HG03139 (cell line): ENCODE results near the gene MRPL17.

Experiments used
- ATAC-seq: cut with Tn5 transposase; IDR thresholded peaks from one replicate; pipeline ENCODE4 v1.9.1; 2021; ENCODE audit not compliant: unreplicated experiment

MRPL17 gene

DNA sequence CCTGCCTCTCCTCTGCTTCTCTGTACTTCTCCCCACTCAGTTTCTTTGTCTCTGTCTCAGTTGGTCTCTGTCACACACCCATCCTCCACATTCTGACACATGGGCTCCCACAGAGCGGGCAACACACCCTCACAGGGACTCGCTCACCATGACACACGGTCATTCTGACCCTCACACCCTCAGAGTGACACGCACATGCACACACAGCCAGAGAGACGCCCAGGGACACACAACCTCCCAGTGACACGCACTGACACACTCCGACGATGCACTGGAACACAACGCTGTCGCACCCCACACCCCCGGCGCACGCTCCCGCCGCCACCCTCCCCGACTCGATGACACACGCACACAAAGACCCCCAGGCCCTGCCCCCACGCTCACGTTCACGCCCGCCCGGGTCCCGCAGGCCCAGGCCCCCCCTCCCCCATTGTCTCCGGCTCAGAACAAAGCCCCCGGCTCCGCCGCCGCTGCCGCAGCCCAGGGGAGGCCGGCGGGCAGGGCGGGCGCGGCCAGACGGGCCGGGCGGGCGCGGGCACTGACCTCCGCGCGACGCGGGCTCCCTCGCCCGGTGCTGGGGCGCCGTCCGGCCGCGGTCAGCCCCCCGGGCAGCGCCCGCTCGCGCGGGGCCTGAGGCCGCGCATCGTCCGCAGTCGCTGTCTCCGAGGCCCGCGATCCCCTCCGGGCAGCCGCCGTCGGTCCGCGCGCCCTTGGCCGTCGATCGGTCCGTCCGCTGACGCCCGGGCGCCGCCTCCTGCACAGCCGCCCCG, 27.9 kb downstream of the MRPL17 start:
- ATAC-seq, result no peak

DNA sequence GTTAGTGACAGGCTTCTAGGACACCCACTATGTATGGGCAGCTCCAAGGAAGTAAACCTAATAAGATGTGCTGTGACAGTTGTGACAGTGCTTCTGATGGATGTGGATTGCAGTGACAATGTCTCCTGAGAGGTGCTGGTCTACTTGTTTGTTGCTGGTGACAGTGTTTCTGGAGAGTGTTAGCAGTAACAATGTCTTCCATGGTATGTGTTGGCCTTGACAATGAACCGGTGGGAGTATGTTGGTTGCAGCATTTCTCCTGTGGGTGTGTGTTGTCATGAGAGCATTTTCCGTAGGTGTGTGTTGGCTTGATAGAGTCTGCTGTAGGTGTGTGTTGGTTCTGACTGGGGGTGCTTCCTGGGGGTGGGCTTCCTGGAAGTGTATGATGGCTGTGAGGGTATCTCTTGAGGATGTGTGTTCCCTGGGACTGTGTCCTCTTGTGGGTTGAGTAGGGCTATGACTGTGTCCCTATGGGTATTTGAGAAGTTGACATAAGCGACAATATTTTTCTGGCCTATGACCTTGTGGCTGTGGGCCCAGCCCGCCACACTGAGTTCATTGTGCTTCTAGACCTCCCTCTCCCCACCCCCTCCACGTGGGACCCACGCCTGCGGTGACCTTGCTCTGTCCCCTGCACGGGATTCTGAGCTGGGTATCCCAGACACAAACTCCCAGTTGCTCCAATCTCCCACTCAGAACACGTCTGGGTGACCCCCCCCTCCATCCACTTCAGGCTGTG, 28.7 kb downstream of the MRPL17 start:
- no peak for ATAC-seq

DNA sequence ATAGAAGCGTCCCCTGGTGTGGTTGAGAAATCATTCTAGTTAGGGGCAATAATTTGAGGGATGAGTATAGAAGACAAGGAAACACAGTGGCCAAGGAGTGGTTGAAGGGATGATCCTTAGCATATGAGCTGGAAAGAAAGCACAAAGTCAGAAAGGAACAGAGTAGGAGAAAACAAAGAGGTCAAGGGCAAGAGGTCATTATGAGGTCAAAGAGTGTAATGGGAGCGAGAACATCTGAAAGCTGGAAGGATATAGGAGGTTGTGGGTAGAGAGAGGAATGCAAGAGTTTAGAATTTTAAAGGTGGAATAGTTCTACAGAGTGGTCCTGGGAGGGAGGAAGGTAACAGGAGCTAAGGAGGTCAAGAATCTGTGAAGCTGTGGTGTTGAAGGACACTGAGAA, 29.5 kb downstream of the MRPL17 start:
- ATAC-seq, result no peak

DNA sequence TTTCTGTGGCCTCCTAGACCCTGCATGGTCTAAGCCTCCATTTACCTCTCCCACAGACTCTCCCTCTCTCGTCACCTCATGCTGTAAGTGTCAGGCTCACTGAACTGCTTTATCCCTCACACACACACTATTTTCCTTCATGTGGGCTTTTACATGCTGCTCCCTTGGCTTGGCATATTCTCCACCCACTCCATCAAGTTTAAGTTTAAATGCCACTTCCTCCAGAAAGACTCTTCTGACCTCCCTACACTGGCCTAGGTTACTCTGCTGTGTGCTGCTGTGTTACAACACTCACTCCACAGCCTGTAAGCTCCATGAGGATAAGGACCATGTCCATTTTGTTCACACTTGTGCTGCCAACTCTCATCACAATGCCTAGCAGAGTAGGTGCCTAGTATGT, 30.0 kb downstream of the MRPL17 start:
- no peak for ATAC-seq

DNA sequence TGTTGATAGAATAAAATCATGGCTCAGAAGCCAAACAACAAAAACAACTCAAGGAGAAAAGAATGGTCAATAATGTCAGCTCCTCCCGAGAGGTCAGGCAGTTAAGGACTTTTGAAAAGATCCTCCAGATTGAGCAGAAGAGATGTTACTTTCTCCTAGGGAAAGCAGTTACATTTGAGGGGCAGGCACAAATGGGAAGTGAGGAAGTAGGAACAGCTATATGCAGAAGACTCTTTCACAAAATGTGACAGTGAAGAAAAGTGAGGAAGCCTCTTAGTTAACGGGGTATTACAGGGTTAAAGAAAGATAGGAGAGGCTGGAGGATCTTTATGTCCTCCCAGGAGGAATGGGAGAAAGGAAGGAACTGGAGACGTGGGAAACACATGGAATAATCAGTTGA, 31.0 kb downstream of the MRPL17 start:
- no peak for ATAC-seq

DNA sequence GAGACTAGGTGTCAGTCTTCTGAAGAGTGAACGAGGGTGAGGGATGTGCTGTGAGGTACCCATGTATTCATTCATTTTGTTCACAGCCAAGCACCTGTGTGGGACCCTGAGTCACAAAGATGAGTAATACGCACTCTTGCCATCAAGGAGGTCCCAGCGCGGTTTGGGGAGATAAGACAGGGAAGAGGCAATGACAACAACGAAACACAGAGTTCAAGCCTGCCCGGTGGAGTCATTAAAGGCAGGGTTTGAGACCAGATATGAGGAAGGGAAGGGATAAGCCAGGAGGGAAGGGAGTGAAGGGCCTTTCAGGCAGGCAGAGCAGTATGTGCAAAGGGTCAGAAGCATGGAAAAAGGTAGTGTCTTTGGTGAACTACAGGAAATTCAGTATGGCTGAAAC, 32.2 kb downstream of the MRPL17 start:
- ATAC-seq, result no peak

DNA sequence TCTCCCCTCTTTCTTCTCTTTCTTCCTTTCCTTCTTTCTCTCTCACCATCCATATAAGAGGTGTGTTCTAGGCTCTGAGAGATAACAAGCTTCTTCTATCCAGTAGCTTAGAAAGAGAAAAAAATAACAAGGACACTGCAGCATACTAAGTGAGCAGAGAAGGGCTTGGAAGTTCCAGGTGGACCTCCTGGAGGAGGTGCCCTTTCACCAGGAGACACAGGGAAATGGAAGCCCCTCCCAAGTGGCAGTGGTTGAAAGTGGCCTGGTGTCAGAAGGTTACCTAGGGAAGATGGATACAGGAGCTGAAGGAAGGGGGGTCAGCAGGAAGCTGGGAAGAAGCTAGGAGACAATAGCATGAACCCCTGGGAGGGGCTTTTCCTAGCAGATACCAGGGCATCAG, 33.0 kb downstream of the MRPL17 start:
- ATAC-seq, result no peak

DNA sequence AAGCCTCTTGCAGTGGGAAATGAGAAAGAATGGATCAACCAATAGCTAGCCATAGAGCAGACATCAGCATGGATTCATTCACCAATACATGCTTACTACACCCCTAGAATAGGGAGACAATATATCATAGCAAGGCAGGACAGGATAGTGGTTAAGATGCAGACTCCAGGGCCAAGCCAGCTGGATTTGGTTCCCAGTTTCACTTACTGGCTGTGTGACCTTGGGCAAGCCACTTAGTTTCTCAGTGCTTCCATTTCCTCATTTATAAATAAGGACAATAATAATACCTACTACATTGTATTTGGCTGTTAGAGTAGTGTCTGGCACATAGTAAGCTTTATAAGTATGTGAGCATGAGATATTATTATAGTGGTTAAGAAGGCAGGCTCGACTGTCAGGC, 34.6 kb downstream of the MRPL17 start:
- ATAC-seq, result no peak

DNA sequence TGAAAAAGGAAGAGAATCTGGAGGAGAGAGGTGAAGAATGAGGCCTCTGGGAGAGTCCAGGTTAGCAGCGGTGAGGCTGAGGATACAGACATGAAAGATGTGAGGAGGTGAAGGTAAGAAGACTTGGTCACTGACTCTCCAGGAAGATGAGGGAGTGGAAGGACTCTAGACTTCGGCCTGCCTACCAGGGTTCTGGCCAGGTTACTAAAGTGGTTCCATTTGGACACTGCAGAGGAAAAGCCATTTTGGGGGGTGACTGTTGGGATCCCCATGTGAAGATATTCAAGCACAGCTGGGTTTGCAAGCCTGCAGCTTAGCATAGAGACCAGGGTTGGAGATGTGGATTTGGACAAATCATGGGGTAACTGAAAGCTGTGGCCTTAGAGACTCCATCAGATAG, 35.3 kb downstream of the MRPL17 start:
- ATAC-seq, result no peak

DNA sequence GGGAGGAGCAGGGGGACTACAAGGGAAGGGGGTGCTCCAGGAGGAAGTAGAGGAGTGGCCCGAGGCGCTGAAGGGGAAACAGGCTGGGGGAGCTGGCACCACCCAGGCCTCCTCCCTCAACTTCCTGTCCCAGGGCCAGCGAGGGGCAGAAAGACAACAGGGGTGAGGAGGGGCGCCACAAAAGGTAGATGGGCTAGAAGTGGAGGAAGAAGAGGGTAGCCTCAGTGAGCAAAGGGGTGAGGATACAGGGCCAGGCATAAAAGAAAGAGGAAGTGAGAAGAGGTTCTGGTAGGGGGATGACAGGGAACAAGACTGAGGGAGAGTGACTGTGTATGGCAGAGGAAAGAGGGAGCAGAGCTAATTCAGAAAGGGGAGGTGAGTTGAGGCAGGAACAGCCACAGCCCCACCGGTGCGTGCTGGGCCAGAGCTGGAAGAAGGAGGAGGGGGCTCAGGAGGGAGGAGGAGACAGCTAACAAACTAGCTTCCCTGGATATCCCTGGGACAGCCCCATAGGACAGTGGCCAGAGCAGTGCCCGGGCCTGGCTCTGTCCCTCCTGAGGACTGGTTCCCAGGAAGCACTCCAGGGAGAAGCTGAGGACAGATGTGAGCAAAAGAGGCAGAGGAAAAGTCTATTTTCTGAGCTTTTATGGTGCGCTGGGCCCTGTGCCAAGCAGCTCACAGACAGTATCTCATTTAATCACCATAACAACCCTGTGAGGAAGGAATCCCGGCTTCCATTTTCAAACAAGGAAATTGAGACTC, 36.0 kb downstream of the MRPL17 start:
- ATAC-seq, result peak; percentile 94

DNA sequence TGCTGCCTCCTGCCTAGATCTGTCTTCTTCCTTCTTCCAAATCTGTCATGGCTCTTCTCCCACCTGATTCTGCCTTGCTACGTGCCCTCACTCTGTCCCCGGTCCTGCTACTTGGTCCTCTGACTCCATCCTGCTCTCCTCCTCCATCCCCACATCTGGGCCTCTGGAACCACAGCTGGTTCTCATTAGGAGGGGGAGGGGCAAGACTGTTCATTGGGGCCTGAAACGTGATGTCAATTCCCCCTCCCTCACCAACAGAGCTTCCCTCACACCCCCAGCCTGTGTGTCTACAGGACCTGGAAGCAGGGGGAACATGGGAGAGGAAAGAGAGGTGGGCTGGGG, 36.6 kb downstream of the MRPL17 start:
- ATAC-seq, result no peak

DNA sequence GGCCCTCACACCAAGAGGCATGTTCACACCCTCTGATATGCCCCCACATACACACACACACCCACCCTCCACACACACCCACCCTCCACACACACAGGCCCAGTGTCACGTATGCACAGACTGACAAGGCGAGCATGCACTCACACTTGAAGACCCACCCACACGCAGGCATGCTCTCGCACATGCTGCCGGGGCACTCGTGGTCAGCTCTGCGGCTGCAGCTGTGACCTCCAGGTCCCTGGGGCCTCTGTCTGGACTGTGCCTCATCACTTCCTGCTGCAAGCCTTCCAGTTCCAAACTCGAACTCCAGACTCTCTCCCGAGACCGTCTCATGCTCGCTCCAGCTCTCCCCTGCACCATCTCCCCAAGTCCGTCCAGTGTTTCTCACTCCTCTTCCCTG, 37.1 kb downstream of the MRPL17 start:
- ATAC-seq, result no peak

DNA sequence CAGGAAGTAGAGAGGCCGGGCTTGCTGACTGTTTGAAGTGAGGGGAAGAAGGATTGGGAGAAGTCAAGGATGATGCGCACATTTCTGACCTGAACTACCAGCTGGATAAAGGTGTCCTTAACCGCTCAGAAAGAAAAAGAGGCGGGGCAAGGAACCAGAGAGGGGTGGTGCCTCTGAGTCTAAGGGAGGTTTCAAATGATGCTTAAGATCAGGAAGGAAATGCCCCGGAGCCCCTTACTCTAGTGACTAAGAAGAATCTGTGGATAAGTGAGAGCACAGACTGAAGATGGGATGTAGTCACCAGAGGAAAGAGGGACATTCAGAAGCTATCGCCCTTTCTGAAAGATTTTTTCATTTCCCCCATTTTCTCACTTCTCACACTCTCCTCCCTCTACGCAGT, 40.2 kb downstream of the MRPL17 start:
- no peak for ATAC-seq

DNA sequence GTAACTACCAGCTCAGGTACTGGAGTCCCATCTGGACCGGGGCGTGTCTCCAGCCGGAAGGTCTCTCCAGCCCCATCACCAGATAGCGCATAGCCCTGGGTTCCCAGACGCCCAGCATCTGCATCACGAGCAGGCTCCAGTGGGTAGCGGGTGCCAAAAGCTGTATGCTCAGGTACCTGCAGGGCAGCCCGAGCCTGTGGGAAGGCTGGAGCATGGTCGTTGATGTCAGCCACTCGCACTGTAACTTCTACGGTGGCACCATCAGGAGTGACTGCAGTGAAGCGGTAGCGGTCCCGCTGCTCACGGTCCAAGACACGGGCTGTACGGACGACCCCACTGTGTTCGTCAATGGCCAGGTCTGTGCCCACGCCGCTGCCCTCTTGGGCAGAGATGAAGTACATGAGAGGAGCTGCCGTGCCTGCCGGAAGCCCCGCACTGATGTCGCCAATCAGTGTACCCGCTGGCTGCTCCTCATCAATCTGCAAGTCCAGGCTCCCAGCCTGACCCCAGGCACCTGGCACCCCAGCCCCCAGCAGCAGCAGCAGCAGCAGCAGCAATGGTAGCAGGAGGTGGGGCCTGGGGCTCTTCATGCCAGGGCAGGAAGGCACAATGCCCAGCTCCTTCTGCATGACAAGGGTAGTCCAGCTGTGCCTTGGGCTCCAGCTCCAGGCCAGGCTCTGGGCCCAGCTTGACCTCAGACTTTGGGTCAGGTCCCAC, 42.0 kb downstream of the MRPL17 start:
- ATAC-seq, result no peak

DNA sequence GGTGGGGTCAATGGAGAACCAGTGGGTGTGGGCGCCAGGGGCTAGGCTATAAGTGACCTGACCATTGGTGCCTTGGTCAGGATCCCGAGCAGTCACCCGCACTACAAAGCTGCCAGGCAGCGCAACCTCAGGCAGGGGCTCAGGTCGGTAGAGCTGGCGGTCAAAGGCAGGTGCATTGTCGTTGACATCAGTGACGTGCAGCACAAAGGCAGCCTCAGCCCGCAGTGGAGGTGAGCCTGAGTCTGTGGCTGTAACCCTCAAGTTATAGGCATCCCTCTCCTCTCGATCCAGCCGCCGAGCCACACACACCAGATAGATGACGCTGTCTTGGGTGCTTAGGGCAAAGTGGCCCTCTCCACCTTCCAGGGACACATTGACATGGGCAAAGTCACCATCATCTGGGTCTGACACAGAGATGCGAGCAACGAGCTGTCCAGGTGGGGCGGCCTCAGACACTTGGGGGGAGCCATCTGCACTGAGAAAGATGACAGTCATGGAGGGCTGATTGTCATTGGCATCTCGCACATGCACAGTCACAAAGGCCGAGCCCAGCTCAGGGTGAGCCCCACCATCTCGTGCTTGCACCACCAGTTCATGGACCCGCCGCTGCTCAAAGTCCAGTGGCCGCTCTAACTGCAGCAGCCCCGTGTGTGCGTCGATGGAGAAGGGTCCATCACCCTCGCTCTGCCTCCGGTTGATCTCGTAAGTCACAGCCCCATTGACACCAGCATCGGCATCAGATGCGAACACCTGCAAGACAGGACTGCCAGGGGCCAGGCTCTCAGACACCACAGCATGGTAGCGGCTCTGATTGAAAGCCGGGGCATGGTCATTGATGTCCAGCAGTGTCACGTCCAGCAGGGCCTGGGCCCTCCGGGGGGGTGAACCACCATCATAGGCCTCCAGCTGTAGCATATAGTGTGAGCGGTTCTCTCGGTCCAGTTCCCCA, 42.8 kb downstream of the MRPL17 start:
- ATAC-seq, result no peak

DNA sequence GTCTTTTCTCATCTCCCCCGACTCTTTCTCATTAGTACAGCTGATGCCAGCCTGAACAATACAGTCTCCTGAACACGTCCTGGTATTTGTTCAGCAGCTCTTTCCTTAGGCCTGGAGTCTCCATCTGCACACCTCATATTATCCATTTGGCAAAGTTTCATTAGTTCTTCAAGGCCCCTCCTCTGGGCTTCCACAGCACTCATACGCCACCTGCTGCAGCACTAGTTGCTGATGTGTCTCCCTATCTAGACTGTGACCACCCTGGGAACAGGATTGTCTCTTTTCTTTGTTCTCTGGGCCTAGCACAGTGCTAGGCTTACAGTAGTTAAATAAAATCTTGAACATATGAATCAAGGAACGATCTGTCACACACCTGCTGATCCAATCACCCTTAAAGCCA, 44.7 kb downstream of the MRPL17 start:
- no peak for ATAC-seq

DNA sequence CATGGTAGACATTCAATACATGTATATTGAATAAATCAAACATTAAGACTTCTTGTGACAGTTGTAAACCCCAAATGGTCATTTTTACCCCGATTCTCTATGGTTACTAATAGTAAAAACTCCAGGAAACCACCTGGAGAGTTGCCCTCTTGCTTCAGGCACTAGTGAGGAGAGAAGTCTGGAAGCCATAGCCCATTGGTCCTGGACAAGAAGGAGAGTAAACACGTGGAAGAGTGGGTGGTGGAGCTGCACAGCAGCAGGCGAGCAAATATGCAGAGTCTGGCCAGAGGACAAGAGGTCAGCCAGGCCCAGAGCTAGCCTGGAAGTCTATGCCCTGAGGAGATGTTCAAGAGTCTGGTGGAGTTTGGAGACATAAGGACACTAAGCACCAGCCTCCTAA, 45.3 kb downstream of the MRPL17 start:
- no peak for ATAC-seq

DNA sequence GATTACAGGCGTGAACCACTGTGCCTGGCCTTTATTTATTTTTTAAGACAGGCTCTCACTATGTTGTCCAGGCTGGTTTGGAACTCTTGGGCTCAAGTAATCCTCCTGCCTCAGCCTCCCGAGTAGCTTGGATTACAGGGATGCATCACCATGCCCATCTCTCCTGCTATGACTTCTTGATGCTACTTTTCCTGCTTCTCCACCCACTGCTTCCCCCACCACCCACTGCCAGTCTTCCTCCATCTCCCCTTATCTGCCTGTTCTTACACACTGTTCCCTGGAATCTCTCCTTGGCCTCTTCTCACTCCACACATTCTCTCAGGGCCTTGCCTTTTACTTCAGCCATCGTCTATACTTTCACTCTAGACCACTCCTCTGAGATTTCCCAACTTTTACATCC, 46.7 kb downstream of the MRPL17 start:
- no peak for ATAC-seq

DNA sequence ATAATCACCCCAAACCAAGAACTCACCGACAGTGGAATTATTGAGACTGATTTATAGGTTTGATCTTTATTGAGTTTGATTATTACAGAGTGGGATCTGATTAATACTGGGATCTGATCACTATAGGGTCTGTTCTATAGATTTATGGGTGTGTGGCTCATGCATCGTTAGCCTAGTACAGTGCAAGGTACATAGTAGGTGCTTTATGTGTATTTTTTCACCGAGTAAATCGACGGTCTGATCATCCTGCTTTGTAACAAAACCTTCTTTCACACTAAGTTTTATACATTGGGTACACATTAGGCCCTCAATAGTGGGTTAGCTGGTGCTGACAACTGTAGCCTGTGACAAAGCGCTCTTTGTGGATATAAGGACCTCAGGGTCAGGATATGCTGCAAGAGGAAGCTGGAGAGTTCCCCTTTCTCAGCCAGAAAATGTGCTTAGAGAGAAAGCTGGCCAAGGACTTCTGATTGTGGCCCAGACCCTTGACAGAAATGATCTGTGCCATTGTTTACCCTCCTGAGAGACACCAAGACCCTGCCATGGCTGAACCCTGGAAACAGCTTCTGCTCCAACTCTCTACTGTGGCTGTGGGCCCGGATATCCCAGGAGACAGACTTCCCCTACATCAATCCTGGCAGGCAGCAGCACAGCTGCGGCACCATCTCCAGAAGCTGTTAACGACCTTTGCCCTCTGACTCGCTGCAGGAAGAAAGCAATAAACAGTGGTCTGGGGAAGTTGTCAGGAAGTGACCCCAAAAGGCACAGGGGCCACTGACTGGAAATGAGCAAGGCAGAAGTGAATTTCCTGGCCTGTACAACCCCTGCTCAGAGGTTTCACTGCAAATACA, 47.8 kb downstream of the MRPL17 start:
- no peak for ATAC-seq
